ENCODE data around the gene EHHADH. TPM values are rescaled to one million over a fixed set of nuclear protein-coding genes. Genes with fewer than 3 reads are reported as not detected.

The EHHADH gene
- 6.6 and 16.1 TPM in 2 replicates for total RNA-seq (2011; cell fraction: chromatin; rRNA removed; ENCODE audit: low replicate concordance)
- 3.9 and 4.3 TPM in 2 replicates for total RNA-seq (2011; cell fraction: nucleolus; rRNA removed)
- total RNA-seq (2011; cell fraction: nucleoplasm; rRNA removed), result 5.9 and 9.0 TPM in 2 replicates
- total RNA-seq (2014; rRNA removed) (3.8 and 5.4 TPM in 2 replicates), total RNA-seq (2014; rRNA removed; fragmentation: Illumina TruSeq; extraction: Trizol) (4.4 and 4.7 TPM in 2 replicates), total RNA-seq (2015; rRNA removed; fragmentation: Illumina TruSeq; extraction: Trizol) (2.9 and 3.6 TPM in 2 replicates), total RNA-seq (2021) (5.5 and 6.1 TPM in 2 replicates), polyA plus RNA-seq (2011; rRNA removed) (5.9 and 6.4 TPM in 2 replicates), polyA plus RNA-seq (2014; fragmentation: Illumina TruSeq; extraction: Trizol) (4.3 and 4.8 TPM in 2 replicates), polyA plus RNA-seq (2014; fragmentation: Nextera tagmentation; extraction: Ambion mirVana) (1 to 10 TPM; 4.1 to 5.5 TPM), polyA plus RNA-seq (2014; rRNA removed) (4.9 and 6.1 TPM in 2 replicates), polyA minus RNA-seq (2011; rRNA and poly(A)+ RNA removed) (9.9 and 18.0 TPM in 2 replicates), Bru-seq, nascent RNA (percentile 57 among the genes with signal in this experiment), BruChase-seq, experiment 1, labeled RNA remaining after a 2-hour chase (percentile 53 among the genes with signal in this experiment), BruChase-seq, experiment 2, labeled RNA remaining after a 6-hour chase (percentile 50 among the genes with signal in this experiment)
- 1.8 and 4.2 TPM in 2 replicates for polyA plus RNA-seq (2011; cell fraction: cytosol; rRNA removed)
- polyA plus RNA-seq (2011; cell fraction: nucleus; rRNA removed), result 3.4 and 3.6 TPM in 2 replicates
- 4.7 and 5.2 TPM in 2 replicates for polyA plus RNA-seq (2012)
- polyA minus RNA-seq (2011; cell fraction: cytosol; rRNA and poly(A)+ RNA removed), result 5.8 and 7.4 TPM in 2 replicates
- 8.2 and 12.9 TPM in 2 replicates for polyA minus RNA-seq (2011; cell fraction: nucleus; rRNA and poly(A)+ RNA removed)
- long read RNA-seq, experiment 1, transcript EHHADH-201 (7 exons, 3,850 nt), result major isoform, 12 of 24 reads
- long read RNA-seq, experiment 1, partial matches to known transcripts, result 5 of 24 reads
- long read RNA-seq, experiment 1, other reads (novel, unspliced or antisense), result 6 of 24 reads
- long read RNA-seq, experiment 2, partial matches to known transcripts, result 0 of 1 reads
- long read RNA-seq, experiment 2, other reads (novel, unspliced or antisense), result 1 of 1 reads
- long read RNA-seq, experiment 3, partial matches to known transcripts, result 0 of 5 reads
- long read RNA-seq, experiment 3, other reads (novel, unspliced or antisense), result 3 of 5 reads

GRCh38 chr3:185253645-185254410 lies at the start of gene EHHADH:
EHHADH (minus strand) TSS chr3:185254049; CDS start chr3:185254022, 27 bp downstream.
- Histone ChIP-seq H3K4me2 (ENCODE audit: insufficient read depth, low read length) (peak within 1 kb of the TSS; percentile 77), H3K9ac (ENCODE audit: insufficient read depth in 1 of 2, low read depth in 2 of 2, low read length in 2 of 2) (peak within 1 kb of the TSS; percentile 78 to 95), H3K4me1 (replicated peaks in 1 of 2; ENCODE audit: control insufficient read depth in 2 of 2, insufficient read depth in 2 of 2, low read length in 2 of 2) (peaks cover 5 to 6% of the 10 kb centered on the region in 2 experiments; a peak in 3 of 5 replicates), H3K9me1 (ENCODE audit: control insufficient read depth, insufficient read depth, low read length) (no peaks in the 10 kb centered on the region), H3K79me2 (ENCODE audit: control insufficient read depth, insufficient read depth, low read length) (no peaks in the 10 kb centered on the region; the same call in 2 of the 3 replicates), H3K27me3 (ENCODE audit: control insufficient read depth in 2 of 2, insufficient read depth in 2 of 2, low read length in 2 of 2) (no peaks in the 10 kb centered on the region), H3K36me3 (ENCODE audit: control insufficient read depth, insufficient read depth, low read length) (no peaks in the 10 kb centered on the region), H3K9me3 (replicated peaks; ENCODE audit: control insufficient read depth, insufficient read depth, low read depth, low read length) (0 out of 2 replicates have a peak, but pooled peaks cover 3% of the 10 kb centered on the region), H3K4me3 (peak within 1 kb of the TSS; percentile 53), H2AFZ (ENCODE audit: low read depth, low read length) (peak within 1 kb of the TSS; percentile 92), H3K27ac (ENCODE audit: extremely low read depth, low read depth, low read length) (peak within 1 kb of the TSS; percentile 68), H4K20me1 (replicated peaks; ENCODE audit: control insufficient read depth, insufficient read depth, low read length) (no peaks in the 10 kb centered on the region)
- in situ Hi-C loops (cut with MboI) (no loop called here), intact Hi-C loops (cut with micrococcal nuclease) (no loop called here)
- POLR2A ChIA-PET, result interaction anchor here (0.9 to 1.2 kb wide), 2 partner anchors 9 to 11 kb away, joined by 3 read pairs; no protein-coding TSS in a partner anchor
- CTCF ChIA-PET (ENCODE audit: low intra/inter-chr PET ratio), result interaction anchor here (0.6 kb wide), 1 partner anchor 208 kb away, joined by 5 read pairs; no protein-coding TSS in a partner anchor
- 7% methylated on average over 39 of the region's 53 CpGs for WGBS (ENCODE audit: insufficient coverage, low coverage, missing lambda C conversion rate)
- TSS peak; percentile 73 for BruUV-seq (replicated peaks)
- ATAC-seq, result peak; percentile 99
- DNase-seq (ENCODE audit: extremely low read depth in 1 of 4, low spot score in 3 of 4), result peak; percentile 82 to 86 (median 82)
- peak; percentile 29 for FAIRE-seq
- no peak for TF ChIP-seq ZNF764 (CRISPR knock-in tag; IDR thresholded peaks at IDR 0.05; ENCODE audit: low read depth)
- no peak for TF ChIP-seq ZNF77 (CRISPR knock-in tag; IDR thresholded peaks at IDR 0.05)
- no peak for TF ChIP-seq TSHZ1 (CRISPR knock-in tag; IDR thresholded peaks at IDR 0.05)
- no peak for TF ChIP-seq ZKSCAN8 (CRISPR knock-in tag; IDR thresholded peaks at IDR 0.05)
- TF ChIP-seq FOS (IDR thresholded peaks at IDR 0.05; ENCODE audit: extremely low read depth, insufficient read length), result no peak
- TF ChIP-seq CC2D1A (IDR thresholded peaks at IDR 0.05), result no peak
- no peak for TF ChIP-seq PREB (CRISPR knock-in tag; IDR thresholded peaks at IDR 0.05)
- no peak for TF ChIP-seq NR2F6 (CRISPR knock-in tag; IDR thresholded peaks at IDR 0.05)
- TF ChIP-seq ZNF324 (CRISPR knock-in tag; IDR thresholded peaks at IDR 0.05), result no peak
- TF ChIP-seq FOXP1 (CRISPR knock-in tag; IDR thresholded peaks at IDR 0.05), result no peak
- no peak for TF ChIP-seq U2AF1 (optimal IDR thresholded peaks at IDR 0.05; ENCODE audit: low read depth, low read length)
- TF ChIP-seq RCOR1 (IDR thresholded peaks at IDR 0.05; ENCODE audit: borderline replicate concordance in 1 of 2, low read depth in 2 of 2, low read length in 2 of 2), result 0 out of 4 replicates have a peak, but pooled peaks of 1 of the 2 experiments have one; percentile 32
- no peak for TF ChIP-seq BACH1 (tag; IDR thresholded peaks at IDR 0.05)

All from K562 (cell line).